GM12878 (cell line): ENCODE results near the gene PSAPL1. TPM values are rescaled to one million over a fixed set of nuclear protein-coding genes. Genes with fewer than 3 reads are reported as not detected.

Source experiments
- ATAC-seq: fragments of 200-7000 bp; cut with Tn5 transposase; 3 replicates; pipeline ENCODE4 v1.9.1; 2020; ENCODE audit warnings: mild to moderate bottlenecking, moderate library complexity
- BruUV-seq: library from RNA; stranded (reverse); fragments of 400-500 nt; replicated peaks from 2 replicates; lab custom pipeline; 2021; lab: Mats Ljungman, UMichigan
- CTCF ChIA-PET: fragments of 300-600 bp; sonication (Branson Sonifier 250); formaldehyde crosslinking; extraction: SDS; loops from one replicate; lab custom pipeline; 2021; ENCODE audit warnings: inconsistent platforms; lab: Yijun Ruan, JAX
- POLR2A ChIA-PET: fragments of 350-600 bp; formaldehyde crosslinking; extraction: SDS; loops from one replicate; lab custom pipeline; 2021; ENCODE audit warnings: inconsistent platforms; lab: Charles Lee
- RAD21 ChIA-PET: fragments of 300-600 bp; sonication (Branson Sonifier 250); formaldehyde crosslinking; loops from one replicate; lab custom pipeline; 2023; ENCODE audit warnings: antibody characterized with exemption; ENCODE audit not compliant: unreplicated experiment; lab: Charles Lee
- SMC1A ChIA-PET: fragments of 300-600 bp; sonication (Branson Sonifier 250); formaldehyde crosslinking; loops from one replicate; lab custom pipeline; 2023; ENCODE audit not compliant: unreplicated experiment, uncharacterized antibody; lab: Charles Lee
- DNase-seq: peaks from one replicate; pipeline ENCODE4 v3.0.0-alpha.2; 2011; ENCODE audit warnings: low read depth, low spot score
- FAIRE-seq: peaks from 3 replicates; lab custom pipeline; 2011; peaks lifted over from hg19 to GRCh38; lab: Jason Lieb, UNC
- H2AFZ ChIP-seq: 2 replicates; pipeline ENCODE4 v1.6.0; 2011; ENCODE audit warnings: low read depth, low read length, control low read depth; ENCODE audit not compliant: control insufficient read depth
- H3K27ac ChIP-seq: 2 replicates; pipeline ENCODE4 v1.5.1; 2011; ENCODE audit warnings: control low read depth; ENCODE audit not compliant: control insufficient read depth, insufficient read depth
- H3K27me3 ChIP-seq, 2 experiments: replicated peaks in 1 of 2; 2 replicates each; pipeline versions ENCODE4 v1.6.0 to v1.6.1; 2011; ENCODE audit warnings: low read length in 1 of 2; ENCODE audit not compliant: control insufficient read depth in 2 of 2, insufficient read depth in 2 of 2
- H3K36me3 ChIP-seq, 2 experiments: 2 replicates each; pipeline ENCODE4 v1.5.1; 2011; ENCODE audit warnings: low read length in 1 of 2; ENCODE audit not compliant: control insufficient read depth in 2 of 2, insufficient read depth in 2 of 2
- H3K4me1 ChIP-seq: 2 replicates; pipeline ENCODE4 v1.6.1; 2011; ENCODE audit warnings: mild to moderate bottlenecking, low read length, moderate library complexity, mixed read lengths; ENCODE audit not compliant: control insufficient read depth, insufficient read depth
- H3K4me2 ChIP-seq: 2 replicates; pipeline ENCODE4 v1.6.0; 2011; ENCODE audit warnings: control low read depth; ENCODE audit not compliant: control insufficient read depth, insufficient read depth
- H3K4me3 ChIP-seq: fragments of 200-600 bp; sonication (generic); 2 replicates; pipeline ENCODE4 v1.5.1; 2016
- H3K79me2 ChIP-seq: 2 replicates; pipeline ENCODE4 v1.6.0; 2011; ENCODE audit warnings: low read length; ENCODE audit not compliant: control insufficient read depth, insufficient read depth
- H3K9ac ChIP-seq: 2 replicates; pipeline ENCODE4 v1.8.0; 2011; ENCODE audit warnings: low read length, control low read depth, mixed read lengths; ENCODE audit not compliant: control insufficient read depth, insufficient read depth
- H3K9me3 ChIP-seq: replicated peaks from 3 replicates; pipeline ENCODE4 v1.5.1; 2011; ENCODE audit warnings: mild to moderate bottlenecking, low read length; ENCODE audit not compliant: control insufficient read depth, insufficient read depth
- H4K20me1 ChIP-seq: 2 replicates; pipeline ENCODE4 v1.6.0; 2011; ENCODE audit not compliant: control insufficient read depth, insufficient read depth
- CBX3 ChIP-seq: fragments of 200-600 bp; sonication (generic); IDR thresholded peaks from 2 replicates; pipeline ENCODE4 v1.6.1; 2016; ENCODE audit warnings: low read depth, borderline replicate concordance
- CEBPZ ChIP-seq: fragments of 150-350 bp; IDR thresholded peaks from 2 replicates; pipeline ENCODE4 v1.6.1; 2016; ENCODE audit warnings: low read depth, low read length
- EZH2 ChIP-seq: IDR thresholded peaks from 2 replicates; pipeline ENCODE4 v1.6.1; 2012; ENCODE audit warnings: low read depth, mild to moderate bottlenecking, control low read depth, inconsistent platforms, low read length, borderline replicate concordance; ENCODE audit not compliant: control insufficient read depth
- LARP7 ChIP-seq: fragments of 450-650 bp; IDR thresholded peaks from 2 replicates; pipeline ENCODE4 v1.6.1; 2017; ENCODE audit warnings: mild to moderate bottlenecking
- NFIC ChIP-seq: IDR thresholded peaks from 2 replicates; pipeline ENCODE4 v1.6.1; 2012; ENCODE audit warnings: low read depth, mild to moderate bottlenecking, inconsistent platforms, low read length, moderate library complexity
- SMAD5 ChIP-seq: IDR thresholded peaks from 2 replicates; pipeline ENCODE4 v1.6.1; 2016; ENCODE audit warnings: antibody characterized with exemption, low read depth
- STAT3 ChIP-seq: IDR thresholded peaks from 2 replicates; pipeline ENCODE4 v1.6.1; 2011; ENCODE audit warnings: low read depth, low read length, improper control_type of control experiment
- SUZ12 ChIP-seq: fragments of 200-600 bp; sonication (generic); IDR thresholded peaks from one replicate; pipeline ENCODE4 v1.6.1; 2018; ENCODE audit warnings: antibody characterized with exemption, mild to moderate bottlenecking; ENCODE audit not compliant: unreplicated experiment
- WGBS: methylation state at CpG from one replicate; pipeline ENCODE4 v1.1.6; 2016; ENCODE audit warnings: low lambda C conversion rate; ENCODE audit not compliant: insufficient replicate concordance, insufficient coverage; ENCODE audit errors: missing lambda C conversion rate; 5-methylcytosine and 5-hydroxymethylcytosine counted together
- in situ Hi-C: fragments of 300-500 bp; cut with MboI; formaldehyde crosslinking; loops from 9 replicates; pipeline ENCODE4 v1.14.3; 2018; ENCODE audit warnings: mixed read lengths
- intact Hi-C: fragments of 100-400 bp; cut with micrococcal nuclease; formaldehyde crosslinking; loops from one replicate; pipeline ENCODE4 v1.14.2; 2022; ENCODE audit not compliant: unreplicated experiment
- polyA plus RNA-seq, 11 experiments: library from polyadenylated mRNA; depleted of rRNA in 4 of 11; unstranded in 6 of 11; stranded (reverse) in 5 of 11; fragments of >200 nt; fragmentation: Nextera tagmentation in 4 of 11; fragmentation: Illumina TruSeq in 1 of 11; extraction: Ambion mirVana in 4 of 11; extraction: Trizol in 1 of 11; gene quantifications; 1 replicate in 1 of 11; 2 replicates in 10 of 11; pipeline versions ENCODE4 v1.2.1 to v1.2.3, GENCODE V29; 2011 to 2016; ENCODE audit warnings: inconsistent platforms in 2 of 11, missing spikeins in 2 of 11, low read depth in 1 of 11
- total RNA-seq, 4 experiments: library from RNA; depleted of rRNA in 3 of 4; stranded (reverse); fragments of >200 nt in 3 of 4; fragmentation: Illumina TruSeq in 1 of 4; extraction: Trizol in 1 of 4; gene quantifications; 2 replicates each; pipeline versions ENCODE4 v1.2.1 to v1.2.3, GENCODE V29; 2013 to 2021

The PSAPL1 gene
- total and polyA plus RNA-seq, 10 of the 15 experiments (the other 5 are each of a cell fraction or from before 2014, with no cell fraction given) = not detected

GRCh38 chr4:7463566-7464258 lies 29.0 kb upstream of the PSAPL1 start:
- CTCF ChIA-PET = no interaction called here
- Histone ChIP-seq H3K79me2 (no peaks in the 10 kb centered on the region), H3K9me3 (no peaks in the 10 kb centered on the region), H3K36me3 (no peaks in the 10 kb centered on the region), H2AFZ (no peak overlapping the region), H3K4me1 (no peaks in the 10 kb centered on the region), H3K9ac (no peak overlapping the region), H4K20me1 (no peaks in the 10 kb centered on the region), H3K27me3 (no peaks in the 10 kb centered on the region; a peak in 2 of 4 replicates), H3K4me2 (no peak overlapping the region), H3K4me3 (no peak overlapping the region), H3K27ac (no peak overlapping the region)
- POLR2A ChIA-PET = no interaction called here
- FAIRE-seq = no peak
- no TSS peak for BruUV-seq
- SMC1A ChIA-PET = no interaction called here
- in situ Hi-C loops (no loop called here), intact Hi-C loops (no loop called here)
- 38% methylated on average over 20 of the region's 20 CpGs for WGBS
- ATAC-seq = no peak
- RAD21 ChIA-PET = no interaction called here
- TF ChIP-seq CEBPZ = no peak
- TF ChIP-seq CBX3 = no peak
- TF ChIP-seq SMAD5 = no peak
- no peak for TF ChIP-seq EZH2
- no peak for TF ChIP-seq NFIC
- no peak for TF ChIP-seq LARP7
- no peak for TF ChIP-seq STAT3
- TF ChIP-seq SUZ12 = no peak
- DNase-seq = no peak
